Spleen (tissue), 13 donors: Measurements from ENCODE around the gene RABGEF1. TPM values are rescaled to one million over a fixed set of nuclear protein-coding genes. Genes with fewer than 3 reads are reported as not detected.
"Not testable (repeated sequence)": the region's sequence is repeated elsewhere in the genome, so short reads cannot be mapped to it uniquely, and the experiment has no call there.

Experiments
- DNase-seq: peaks from one replicate; pipeline ENCODE4 v3.0.0-alpha.2; 2020
- H3K27ac ChIP-seq, 8 donors: fragments of 200-600 bp; sonication (generic) in 7 of 8; 1 replicate in 4 of 8; 2 replicates in 4 of 8; pipeline versions ENCODE4 v1.5.0 to v1.8.0; 2016 to 2021; ENCODE audit warnings: inconsistent platforms in 4 of 8, mild to moderate bottlenecking in 4 of 8, moderate library complexity in 1 of 8
- H3K27me3 ChIP-seq, 7 donors: fragments of 200-600 bp; sonication (generic) in 6 of 7; replicated peaks in 1 of 7; 1 replicate in 4 of 7; 2 replicates in 3 of 7; pipeline versions ENCODE4 v1.5.0 to v1.8.0; 2016 to 2021; ENCODE audit warnings: inconsistent platforms in 3 of 7, mild to moderate bottlenecking in 1 of 7
- H3K36me3 ChIP-seq, 6 donors: fragments of 200-600 bp; sonication (generic) in 5 of 6; 1 replicate in 4 of 6; 2 replicates in 2 of 6; pipeline versions ENCODE4 v1.5.0 to v1.8.0; 2016 to 2021; ENCODE audit warnings: inconsistent platforms in 2 of 6
- H3K4me1 ChIP-seq, 6 donors: fragments of 200-600 bp; sonication (generic) in 5 of 6; 1 replicate in 3 of 6; 2 replicates in 3 of 6; pipeline versions ENCODE4 v1.5.0 to v1.8.0; 2016 to 2021; ENCODE audit warnings: inconsistent platforms in 3 of 6
- H3K4me3 ChIP-seq, 8 donors: fragments of 200-600 bp; sonication (generic) in 7 of 8; 1 replicate in 4 of 8; 2 replicates in 4 of 8; pipeline versions ENCODE4 v1.5.0 to v1.8.0; 2016 to 2021; ENCODE audit warnings: inconsistent platforms in 4 of 8, mild to moderate bottlenecking in 4 of 8, moderate library complexity in 2 of 8
- H3K9me3 ChIP-seq, 8 donors: fragments of 200-600 bp; sonication (generic) in 7 of 8; 1 replicate in 4 of 8; 2 replicates in 4 of 8; pipeline versions ENCODE4 v1.5.0 to v1.8.0; 2016 to 2021; ENCODE audit warnings: inconsistent platforms in 4 of 8
- POLR2A ChIP-seq, 3 donors: fragments of 450-650 bp; IDR thresholded peaks; one replicate each; pipeline ENCODE4 v1.5.1; 2017; ENCODE audit warnings: antibody characterized with exemption in 3 of 3, mild to moderate bottlenecking in 1 of 3
- POLR2AphosphoS5 ChIP-seq, 3 donors: sonication (generic); formaldehyde crosslinking; IDR thresholded peaks; one replicate each; pipeline ENCODE4 v1.5.1; 2017; ENCODE audit warnings: antibody characterized with exemption in 3 of 3
- WGBS, 5 donors: extraction: QIAGEN DNeasy Blood & Tissue Kit in 3 of 5; methylation state at CpG; one replicate each; pipeline versions ENCODE4 v1.1.5 to v1.1.7; 2013 to 2018; 5-methylcytosine and 5-hydroxymethylcytosine counted together
- intact Hi-C: fragments of 100-400 bp; cut with DNase I; formaldehyde crosslinking; loops from one replicate; pipeline ENCODE4 v1.15.0; 2023; ENCODE audit warnings: low total_unique reads
- long read RNA-seq, 2 donors: transcript quantifications; one replicate each; lab custom pipeline, GENCODE V29; 2026
- polyA plus RNA-seq, 3 donors: library from polyadenylated mRNA; stranded (reverse); fragments of 200-250 nt; gene quantifications; one replicate each; pipeline ENCODE4 v1.2.1, GENCODE V29; 2013
- total RNA-seq, 7 donors: library from RNA; depleted of rRNA in 3 of 7; stranded (reverse); fragments of >200 nt in 3 of 7; fragmentation: NEBNext Ultra II Directional in 4 of 7; extraction: Animal tissue kit (Norgen Biotek cat#: 25700) in 4 of 7; gene quantifications; one replicate each; pipeline versions ENCODE4 v1.1.0 to v1.2.1, GENCODE V29; 2016 to 2021
- TF ChIP-seq, protein P1 (sequence below), 11 experiments: fragments of 200-600 bp in 7 of 11; fragments of 450-650 bp in 4 of 11; sonication (generic) in 4 of 11; IDR thresholded peaks in 8 of 11; conservative IDR thresholded peaks in 3 of 11; 1 replicate in 7 of 11; 2 replicates in 4 of 11; pipeline versions ENCODE4 v1.4.0 to v1.8.0; 2016 to 2021; ENCODE audit warnings: antibody characterized with exemption in 11 of 11, inconsistent platforms in 4 of 11, mild to moderate bottlenecking in 1 of 11
- donor health status: healthy with polysubstance abuse.
- donor health status: DM: no; HTN: no; CAD: no; lungs with moderate emphysema.
- donor health status: DM: no; HTN: no; CAD: no.
- donor health status: Bipolar disorder and iron deficiency.
- donor health status: healthy.
- donor health status: DM: no; HTN: no; CAD: no.
- donor health status: DM: yes; HTN: yes; CAD: no.

RABGEF1 gene
- 10 to 100 TPM; 26.7 to 39.6 (median 30.8) TPM for total RNA-seq
- 10 to 100 TPM in 1 of 3 donors, 1 to 10 TPM in 2; 8.3 to 10.0 (median 8.8) TPM for polyA plus RNA-seq
- long read RNA-seq, donor 1, partial matches to known transcripts: 0 of 4 reads
- long read RNA-seq, donor 1, other reads (novel, unspliced or antisense): 0 of 4 reads
- long read RNA-seq, donor 2: 0 reads

DNA sequence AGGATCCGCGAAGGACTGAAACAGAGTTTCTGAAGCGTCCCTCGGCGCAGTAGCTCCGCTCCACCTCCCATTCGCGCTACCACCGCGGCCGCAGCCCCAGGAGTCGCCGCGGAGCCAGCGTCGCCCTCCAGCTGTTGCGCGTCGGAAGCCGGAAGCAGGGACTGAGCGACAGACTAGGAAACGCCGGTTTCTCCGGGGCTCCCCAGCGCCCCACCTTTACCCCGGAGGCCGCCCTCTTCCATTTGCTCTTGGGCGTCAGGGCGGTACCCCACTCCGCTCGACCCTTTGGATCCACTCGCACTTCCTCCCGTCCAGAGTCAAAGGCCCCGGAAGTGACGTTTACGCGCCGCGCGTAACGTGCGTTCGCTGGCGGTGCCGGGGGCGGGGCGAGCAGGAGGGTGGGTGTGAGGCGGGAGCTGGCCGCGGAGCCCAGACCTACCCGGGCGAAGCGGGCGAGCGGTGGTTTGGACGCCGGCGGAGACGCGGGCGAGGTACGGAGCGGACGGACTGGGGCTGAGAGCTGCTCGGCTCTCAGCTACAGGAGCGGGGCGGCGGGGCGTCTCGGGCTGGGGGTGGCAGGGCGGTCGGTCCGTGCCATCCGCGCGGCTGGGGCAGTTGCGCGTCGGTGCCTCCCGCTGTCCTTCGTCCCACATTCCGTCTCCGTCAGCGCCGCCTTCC, at the start of gene RABGEF1:
Gene RABGEF1 (plus strand): TSS at position 432 of the 678 bp plus-strand sequence. CDS start 31,167 bp downstream, outside the sequence.
- intact Hi-C loops: no loop called here

DNA sequence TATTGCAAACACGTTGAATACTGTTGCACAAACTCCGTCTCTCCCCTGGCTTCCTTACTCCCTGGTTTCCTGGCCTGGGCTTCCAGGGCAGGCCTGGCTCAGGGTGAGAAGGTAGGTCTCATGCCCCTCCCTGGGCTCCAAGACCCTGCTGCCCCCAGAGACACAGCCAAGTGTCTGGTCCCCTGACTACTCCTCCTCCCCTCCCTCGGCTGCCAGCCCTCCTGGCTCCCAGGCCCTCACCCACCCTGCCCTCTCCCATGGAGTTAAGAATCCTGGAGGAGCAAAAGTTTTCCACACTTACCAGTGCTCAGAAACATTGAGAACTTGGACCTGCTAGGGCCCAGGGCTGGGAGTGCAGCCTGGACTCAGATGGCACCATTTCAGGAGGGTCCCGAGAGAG, 47.2 kb upstream of the RABGEF1 start:
- Histone ChIP-seq H3K4me3 (no peak overlapping the region), H3K9me3 (peaks cover 0 to 5% (median 2%) of the 10 kb centered on the region in 8 donors), H3K4me1 (peaks cover 0 to 7% (median 0%) of the 10 kb centered on the region in 6 donors), H3K27me3 (no peaks in the 10 kb centered on the region), H3K36me3 (peaks cover 0 to 35% (median 0%) of the 10 kb centered on the region in 6 donors), H3K27ac (peak overlapping the region in 5 of 8 donors; percentile 15 to 60 (median 48))
- WGBS, 5 donors: 44 to 77% (median 67%) methylated on average over 4 of the region's 4 CpGs
- TF ChIP-seq, protein P1, sequence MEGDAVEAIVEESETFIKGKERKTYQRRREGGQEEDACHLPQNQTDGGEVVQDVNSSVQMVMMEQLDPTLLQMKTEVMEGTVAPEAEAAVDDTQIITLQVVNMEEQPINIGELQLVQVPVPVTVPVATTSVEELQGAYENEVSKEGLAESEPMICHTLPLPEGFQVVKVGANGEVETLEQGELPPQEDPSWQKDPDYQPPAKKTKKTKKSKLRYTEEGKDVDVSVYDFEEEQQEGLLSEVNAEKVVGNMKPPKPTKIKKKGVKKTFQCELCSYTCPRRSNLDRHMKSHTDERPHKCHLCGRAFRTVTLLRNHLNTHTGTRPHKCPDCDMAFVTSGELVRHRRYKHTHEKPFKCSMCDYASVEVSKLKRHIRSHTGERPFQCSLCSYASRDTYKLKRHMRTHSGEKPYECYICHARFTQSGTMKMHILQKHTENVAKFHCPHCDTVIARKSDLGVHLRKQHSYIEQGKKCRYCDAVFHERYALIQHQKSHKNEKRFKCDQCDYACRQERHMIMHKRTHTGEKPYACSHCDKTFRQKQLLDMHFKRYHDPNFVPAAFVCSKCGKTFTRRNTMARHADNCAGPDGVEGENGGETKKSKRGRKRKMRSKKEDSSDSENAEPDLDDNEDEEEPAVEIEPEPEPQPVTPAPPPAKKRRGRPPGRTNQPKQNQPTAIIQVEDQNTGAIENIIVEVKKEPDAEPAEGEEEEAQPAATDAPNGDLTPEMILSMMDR (IDR thresholded peaks at IDR 0.05 in 8 of 11, conservative IDR thresholded peaks at IDR 0.05 in 3 of 11): no peak
- TF ChIP-seq POLR2AphosphoS5 (IDR thresholded peaks at IDR 0.05) (no peak), POLR2A (IDR thresholded peaks at IDR 0.05) (no peak)
- intact Hi-C loops: no loop called here
- no peak for DNase-seq

More for the DNA sequence above, at the start of gene RABGEF1:
- Histone ChIP-seq H3K4me1 (peaks cover 20 to 85% (median 58%) of the 10 kb centered on the region in 6 donors), H3K4me3 (peak within 1 kb of the TSS; percentile 79 to 96 (median 91)), H3K36me3 (peaks cover 0 to 13% (median 1%) of the 10 kb centered on the region in 6 donors), H3K9me3 (peaks cover 0 to 12% (median 9%) of the 10 kb centered on the region in 8 donors), H3K27me3 (no peaks in the 10 kb centered on the region), H3K27ac (peak within 1 kb of the TSS; percentile 94 to 99 (median 98))
- DNase-seq: peak; percentile 99
- TF ChIP-seq POLR2A (IDR thresholded peaks at IDR 0.05) (peak; percentile 43 to 84 (median 80)), POLR2AphosphoS5 (IDR thresholded peaks at IDR 0.05) (peak; percentile 99)
- TF ChIP-seq, protein P1 (IDR thresholded peaks at IDR 0.05 in 8 of 11, conservative IDR thresholded peaks at IDR 0.05 in 3 of 11): no peak
- WGBS, 5 donors: 0 to 1% (median 0%) methylated on average over 31 to 85 of the region's 85 CpGs

DNA sequence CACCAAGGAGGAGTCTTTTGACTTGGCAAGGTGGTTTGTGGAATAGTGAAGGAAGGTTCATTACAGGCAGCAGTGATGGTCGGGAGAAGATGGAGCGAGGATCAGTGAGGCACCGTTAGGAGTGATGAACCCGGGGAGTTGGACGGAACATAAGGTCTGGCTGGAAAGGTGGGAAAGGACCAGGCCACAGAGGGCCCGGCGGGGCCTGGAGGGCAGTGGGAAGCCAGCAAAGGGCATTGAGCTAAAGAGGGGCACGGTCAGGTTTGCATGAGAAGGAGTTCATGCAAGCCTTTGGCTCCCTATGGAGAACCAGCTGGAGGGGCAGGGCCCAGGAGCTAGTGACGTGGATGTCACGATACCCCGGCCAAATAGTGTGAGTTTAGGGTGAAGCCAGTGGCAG, 46.2 kb upstream of the RABGEF1 start:
- WGBS, 5 donors: 92 to 96% (median 94%) methylated on average over 11 of the region's 11 CpGs
- intact Hi-C loops: no loop called here

DNA sequence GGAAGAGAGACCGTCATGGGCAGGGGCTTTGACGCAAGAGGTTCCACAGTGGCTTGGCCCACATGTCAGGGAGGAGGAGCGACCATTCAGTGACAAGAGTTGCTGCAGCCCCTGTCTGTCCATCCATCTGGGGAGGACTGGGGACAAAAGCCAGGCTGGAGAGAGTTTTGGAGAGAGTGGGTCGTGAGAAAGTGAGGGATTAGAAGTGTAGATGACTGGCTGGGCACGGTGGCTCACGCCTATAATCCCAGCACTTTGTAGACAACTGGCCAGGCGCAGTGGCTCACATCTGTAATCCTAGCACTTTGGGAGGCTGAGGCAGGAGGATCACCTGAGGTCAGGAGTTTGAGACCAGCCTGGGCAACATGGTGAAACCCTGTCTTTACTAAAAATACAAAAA, 45.1 kb upstream of the RABGEF1 start:
- H3K9me3 ChIP-seq, H3K4me1 ChIP-seq, H3K4me3 ChIP-seq, H3K27me3 ChIP-seq, intact Hi-C loops, DNase-seq, H3K27ac ChIP-seq: not testable (repeated sequence)
- WGBS, 5 donors: 86 to 95% (median 88%) methylated on average over 7 of the region's 7 CpGs
- H3K36me3 ChIP-seq: peaks cover 0 to 35% (median 0%) of the 10 kb centered on the region in 6 donors

More for the DNA sequence above, 46.2 kb upstream of the RABGEF1 start:
- Histone ChIP-seq H3K27ac (no peak overlapping the region), H3K9me3 (no peaks in the 10 kb centered on the region), H3K36me3 (peaks cover 0 to 35% (median 0%) of the 10 kb centered on the region in 6 donors), H3K4me1 (peaks cover 0 to 7% (median 0%) of the 10 kb centered on the region in 6 donors), H3K27me3 (no peaks in the 10 kb centered on the region), H3K4me3 (no peak overlapping the region)
- TF ChIP-seq, protein P1 (IDR thresholded peaks at IDR 0.05 in 8 of 11, conservative IDR thresholded peaks at IDR 0.05 in 3 of 11): no peak
- TF ChIP-seq POLR2AphosphoS5 (IDR thresholded peaks at IDR 0.05): no peak
- TF ChIP-seq POLR2A (IDR thresholded peaks at IDR 0.05): no peak
- DNase-seq: peak; percentile 42

DNA sequence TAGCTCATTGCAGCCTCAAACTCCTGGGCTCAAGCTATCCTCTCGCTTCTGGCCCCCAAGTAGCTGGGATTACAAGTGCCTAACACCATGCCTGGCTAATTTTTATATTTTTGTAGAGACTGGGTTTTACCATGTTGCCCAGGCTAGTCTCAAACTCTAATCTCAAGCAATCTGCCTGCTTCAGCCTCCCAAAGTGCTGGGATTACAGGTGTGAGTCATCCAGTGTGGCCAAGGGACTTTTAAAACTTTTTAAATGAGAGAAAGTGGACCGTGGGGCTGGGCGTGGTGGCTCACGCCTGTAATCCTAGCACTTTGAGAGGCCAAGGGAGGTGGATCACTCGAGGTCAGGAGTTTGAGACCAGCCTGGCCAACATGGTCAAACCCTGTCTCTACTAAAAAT, 44.4 kb upstream of the RABGEF1 start:
- peaks cover 0 to 35% (median 0%) of the 10 kb centered on the region in 6 donors for H3K36me3 ChIP-seq
- H3K27ac ChIP-seq, H3K4me3 ChIP-seq, H3K27me3 ChIP-seq, DNase-seq, H3K4me1 ChIP-seq, H3K9me3 ChIP-seq, intact Hi-C loops: not testable (repeated sequence)
- 79 to 99% (median 92%) methylated on average over 5 of the region's 5 CpGs for WGBS, 5 donors
